ENCODE measurements around the gene TRIM14. TPM values are rescaled to one million over a fixed set of nuclear protein-coding genes. Genes with fewer than 3 reads are reported as not detected.

Gene TRIM14
- total RNA-seq, 1 experiment from 2014 or later = 11.9 TPM

- no peak for TF ChIP-seq HMGXB4 (CRISPR knock-in tag; IDR thresholded peaks at IDR 0.05)
Measured at GRCh38 chr9:98149422-98149821, 30.4 kb upstream of the TRIM14 start (continued).

- H3K9me3 Mint-ChIP-seq = no peaks in the 10 kb centered on the region
- H3K4me1 Mint-ChIP-seq = no peaks in the 10 kb centered on the region
- H3K27me3 Mint-ChIP-seq (ENCODE audit: low read depth) = no peaks in the 10 kb centered on the region
- CTCF ChIA-PET = no interaction called here
- 0 out of 2 replicates have a peak, but pooled peaks cover 10% of the 10 kb centered on the region for H3K36me3 Mint-ChIP-seq
- DNase-seq (ENCODE audit: low spot score) (no peak), ATAC-seq (no peak)
- POLR2A ChIA-PET = no interaction called here
- no peak overlapping the region for H3K27ac Mint-ChIP-seq
- no peak for TF ChIP-seq ZNF219 (CRISPR knock-in tag; IDR thresholded peaks at IDR 0.05; ENCODE audit: borderline replicate concordance)
- no peak for TF ChIP-seq FOXP4 (CRISPR knock-in tag; IDR thresholded peaks at IDR 0.05)
- TF ChIP-seq OVOL2 (CRISPR knock-in tag; IDR thresholded peaks at IDR 0.05; ENCODE audit: borderline replicate concordance) = no peak
- TF ChIP-seq JUN (CRISPR knock-in tag; IDR thresholded peaks at IDR 0.05) = no peak
- TF ChIP-seq ELF4 (CRISPR knock-in tag; IDR thresholded peaks at IDR 0.05; ENCODE audit: low read depth) = no peak
- no peak for TF ChIP-seq TP53 (CRISPR knock-in tag; IDR thresholded peaks at IDR 0.05)
- no peak for TF ChIP-seq ZNF317 (CRISPR knock-in tag; IDR thresholded peaks at IDR 0.05; ENCODE audit: borderline replicate concordance, low read depth)
- TF ChIP-seq SMAD4 (CRISPR knock-in tag; IDR thresholded peaks at IDR 0.05) = no peak
- no peak for TF ChIP-seq FOXK1 (CRISPR knock-in tag; IDR thresholded peaks at IDR 0.05)
- TF ChIP-seq USF2 (CRISPR knock-in tag; IDR thresholded peaks at IDR 0.05) = no peak
- TF ChIP-seq MXD4 (CRISPR knock-in tag; IDR thresholded peaks at IDR 0.05; ENCODE audit: borderline replicate concordance) = no peak
- TF ChIP-seq CREB1 (CRISPR knock-in tag; IDR thresholded peaks at IDR 0.05) = no peak
- TF ChIP-seq PRRX2 (CRISPR knock-in tag; IDR thresholded peaks at IDR 0.05) = no peak
- no peak overlapping the region for H3K4me3 Mint-ChIP-seq
Measured at GRCh38 chr9:98148486-98148885, 29.5 kb upstream of the TRIM14 start.

GRCh38 chr9:98147582-98147981 is 28.6 kb upstream of the TRIM14 start:
- CTCF ChIA-PET = no interaction called here
- POLR2A ChIA-PET = no interaction called here
- TF ChIP-seq ZNF121 (CRISPR knock-in tag; IDR thresholded peaks at IDR 0.05) = no peak
- TF ChIP-seq HMGA2 (CRISPR knock-in tag; IDR thresholded peaks at IDR 0.05) = no peak
- TF ChIP-seq ZSCAN18 (CRISPR knock-in tag; IDR thresholded peaks at IDR 0.05) = no peak
- TF ChIP-seq ARID4B (CRISPR knock-in tag; IDR thresholded peaks at IDR 0.05; ENCODE audit: borderline replicate concordance) = no peak
- TF ChIP-seq ZNF219 (CRISPR knock-in tag; IDR thresholded peaks at IDR 0.05; ENCODE audit: borderline replicate concordance) = no peak
- TF ChIP-seq ETV6 (CRISPR knock-in tag; IDR thresholded peaks at IDR 0.05) = no peak
- TF ChIP-seq PRDM15 (CRISPR knock-in tag; IDR thresholded peaks at IDR 0.05) = no peak
- TF ChIP-seq ZNF317 (CRISPR knock-in tag; IDR thresholded peaks at IDR 0.05; ENCODE audit: borderline replicate concordance, low read depth) = no peak

More at GRCh38 chr9:98147582-98147981, 28.6 kb upstream of the TRIM14 start:
- no peak for DNase-seq (ENCODE audit: low spot score)
- ATAC-seq = no peak
- no peak overlapping the region for H3K4me3 Mint-ChIP-seq
- H3K27me3 Mint-ChIP-seq (ENCODE audit: low read depth) = no peaks in the 10 kb centered on the region
- H3K27ac Mint-ChIP-seq = no peak overlapping the region
- no peaks in the 10 kb centered on the region for H3K4me1 Mint-ChIP-seq
- 0 out of 2 replicates have a peak, but pooled peaks cover 8% of the 10 kb centered on the region for H3K36me3 Mint-ChIP-seq
- H3K9me3 Mint-ChIP-seq = no peaks in the 10 kb centered on the region

Measured in WTC11 (cell line).